Liver (tissue), 3 donors: ENCODE results near the gene TEX11.

Experiments used
- FOXA1 ChIP-seq: IDR thresholded peaks from 2 replicates; pipeline ENCODE4 v1.6.1; 2016; ENCODE audit warnings: antibody characterized with exemption
- HNF4A ChIP-seq, 2 donors: conservative IDR thresholded peaks; 2 replicates each; pipeline ENCODE4 v1.6.1; 2016; ENCODE audit warnings: antibody characterized with exemption in 2 of 2, mild to moderate bottlenecking in 2 of 2
- HNF4G ChIP-seq: IDR thresholded peaks from 2 replicates; pipeline ENCODE4 v1.6.1; 2016; ENCODE audit warnings: antibody characterized with exemption
- JUND ChIP-seq, 2 donors: IDR thresholded peaks; 2 replicates each; pipeline ENCODE4 v1.6.1; 2016; ENCODE audit warnings: antibody characterized with exemption in 2 of 2
- NR2F2 ChIP-seq: IDR thresholded peaks from 2 replicates; pipeline ENCODE4 v1.6.1; 2016; ENCODE audit warnings: antibody characterized with exemption
- RAD21 ChIP-seq, 2 donors: IDR thresholded peaks; 2 replicates each; pipeline ENCODE4 v1.6.1; 2016; ENCODE audit warnings: antibody characterized with exemption in 2 of 2, mild to moderate bottlenecking in 2 of 2
- RXRA ChIP-seq, 2 donors: IDR thresholded peaks; 2 replicates each; pipeline ENCODE4 v1.6.1; 2017 to 2018; ENCODE audit warnings: antibody characterized with exemption in 2 of 2, mild to moderate bottlenecking in 1 of 2
- SP1 ChIP-seq: IDR thresholded peaks from 2 replicates; pipeline ENCODE4 v1.6.1; 2018; ENCODE audit warnings: antibody characterized with exemption, mild to moderate bottlenecking
- TAF1 ChIP-seq: conservative IDR thresholded peaks from 2 replicates; pipeline ENCODE4 v1.6.1; 2016; ENCODE audit warnings: antibody characterized with exemption, mild to moderate bottlenecking
- YY1 ChIP-seq: IDR thresholded peaks from 2 replicates; pipeline ENCODE4 v1.6.1; 2016; ENCODE audit warnings: antibody characterized with exemption, mild to moderate bottlenecking
- TF ChIP-seq, protein P1 (sequence below): fragments of 150-350 bp; IDR thresholded peaks from 2 replicates; pipeline ENCODE4 v1.5.1; 2017; ENCODE audit warnings: improper control_type of control experiment, low read depth, low read length; ENCODE audit not compliant: missing input control
- TF ChIP-seq, protein P2 (sequence below): IDR thresholded peaks from 2 replicates; pipeline ENCODE4 v1.6.1; 2016; ENCODE audit warnings: antibody characterized with exemption, mild to moderate bottlenecking
- TF ChIP-seq, protein P3 (sequence below): IDR thresholded peaks from 2 replicates; pipeline ENCODE4 v1.6.1; 2016; ENCODE audit warnings: antibody characterized with exemption
- TF ChIP-seq, protein P4 (sequence below): IDR thresholded peaks from 2 replicates; pipeline ENCODE4 v1.6.1; 2016; ENCODE audit warnings: antibody characterized with exemption
- donor health status: healthy.
- donor health status: healthy.

DNA sequence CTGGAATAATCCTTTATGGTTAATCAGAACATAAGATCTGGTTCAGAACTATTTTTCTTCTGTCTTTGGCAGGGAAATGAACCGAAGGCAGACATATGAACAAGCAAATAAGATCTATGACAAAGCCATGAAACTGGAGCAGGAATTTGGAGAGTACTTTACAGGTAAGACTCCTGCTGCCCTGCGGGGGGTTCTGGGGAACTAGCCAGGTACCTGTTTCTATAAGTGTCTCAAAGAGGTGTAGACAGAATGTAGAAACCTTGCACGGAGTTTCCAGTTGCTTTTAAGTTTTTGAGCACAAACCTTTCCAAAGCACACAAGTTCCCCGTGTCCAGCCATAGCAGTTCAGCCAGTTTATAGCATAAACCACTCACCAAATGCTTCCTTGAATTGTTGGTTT, 407.7 kb downstream of the TEX11 start:
- TF ChIP-seq, protein P1, sequence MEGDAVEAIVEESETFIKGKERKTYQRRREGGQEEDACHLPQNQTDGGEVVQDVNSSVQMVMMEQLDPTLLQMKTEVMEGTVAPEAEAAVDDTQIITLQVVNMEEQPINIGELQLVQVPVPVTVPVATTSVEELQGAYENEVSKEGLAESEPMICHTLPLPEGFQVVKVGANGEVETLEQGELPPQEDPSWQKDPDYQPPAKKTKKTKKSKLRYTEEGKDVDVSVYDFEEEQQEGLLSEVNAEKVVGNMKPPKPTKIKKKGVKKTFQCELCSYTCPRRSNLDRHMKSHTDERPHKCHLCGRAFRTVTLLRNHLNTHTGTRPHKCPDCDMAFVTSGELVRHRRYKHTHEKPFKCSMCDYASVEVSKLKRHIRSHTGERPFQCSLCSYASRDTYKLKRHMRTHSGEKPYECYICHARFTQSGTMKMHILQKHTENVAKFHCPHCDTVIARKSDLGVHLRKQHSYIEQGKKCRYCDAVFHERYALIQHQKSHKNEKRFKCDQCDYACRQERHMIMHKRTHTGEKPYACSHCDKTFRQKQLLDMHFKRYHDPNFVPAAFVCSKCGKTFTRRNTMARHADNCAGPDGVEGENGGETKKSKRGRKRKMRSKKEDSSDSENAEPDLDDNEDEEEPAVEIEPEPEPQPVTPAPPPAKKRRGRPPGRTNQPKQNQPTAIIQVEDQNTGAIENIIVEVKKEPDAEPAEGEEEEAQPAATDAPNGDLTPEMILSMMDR, result no peak
- no peak for TF ChIP-seq RAD21 (IDR thresholded peaks at IDR 0.05)
- TF ChIP-seq HNF4A (conservative IDR thresholded peaks at IDR 0.05), result no peak
- no peak for TF ChIP-seq RXRA (IDR thresholded peaks at IDR 0.05)
- TF ChIP-seq NR2F2, result no peak
- TF ChIP-seq JUND (IDR thresholded peaks at IDR 0.05), result no peak
- TF ChIP-seq, protein P2, sequence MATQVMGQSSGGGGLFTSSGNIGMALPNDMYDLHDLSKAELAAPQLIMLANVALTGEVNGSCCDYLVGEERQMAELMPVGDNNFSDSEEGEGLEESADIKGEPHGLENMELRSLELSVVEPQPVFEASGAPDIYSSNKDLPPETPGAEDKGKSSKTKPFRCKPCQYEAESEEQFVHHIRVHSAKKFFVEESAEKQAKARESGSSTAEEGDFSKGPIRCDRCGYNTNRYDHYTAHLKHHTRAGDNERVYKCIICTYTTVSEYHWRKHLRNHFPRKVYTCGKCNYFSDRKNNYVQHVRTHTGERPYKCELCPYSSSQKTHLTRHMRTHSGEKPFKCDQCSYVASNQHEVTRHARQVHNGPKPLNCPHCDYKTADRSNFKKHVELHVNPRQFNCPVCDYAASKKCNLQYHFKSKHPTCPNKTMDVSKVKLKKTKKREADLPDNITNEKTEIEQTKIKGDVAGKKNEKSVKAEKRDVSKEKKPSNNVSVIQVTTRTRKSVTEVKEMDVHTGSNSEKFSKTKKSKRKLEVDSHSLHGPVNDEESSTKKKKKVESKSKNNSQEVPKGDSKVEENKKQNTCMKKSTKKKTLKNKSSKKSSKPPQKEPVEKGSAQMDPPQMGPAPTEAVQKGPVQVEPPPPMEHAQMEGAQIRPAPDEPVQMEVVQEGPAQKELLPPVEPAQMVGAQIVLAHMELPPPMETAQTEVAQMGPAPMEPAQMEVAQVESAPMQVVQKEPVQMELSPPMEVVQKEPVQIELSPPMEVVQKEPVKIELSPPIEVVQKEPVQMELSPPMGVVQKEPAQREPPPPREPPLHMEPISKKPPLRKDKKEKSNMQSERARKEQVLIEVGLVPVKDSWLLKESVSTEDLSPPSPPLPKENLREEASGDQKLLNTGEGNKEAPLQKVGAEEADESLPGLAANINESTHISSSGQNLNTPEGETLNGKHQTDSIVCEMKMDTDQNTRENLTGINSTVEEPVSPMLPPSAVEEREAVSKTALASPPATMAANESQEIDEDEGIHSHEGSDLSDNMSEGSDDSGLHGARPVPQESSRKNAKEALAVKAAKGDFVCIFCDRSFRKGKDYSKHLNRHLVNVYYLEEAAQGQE, result no peak
- TF ChIP-seq SP1, result no peak
- TF ChIP-seq HNF4G, result no peak
- TF ChIP-seq, protein P3, sequence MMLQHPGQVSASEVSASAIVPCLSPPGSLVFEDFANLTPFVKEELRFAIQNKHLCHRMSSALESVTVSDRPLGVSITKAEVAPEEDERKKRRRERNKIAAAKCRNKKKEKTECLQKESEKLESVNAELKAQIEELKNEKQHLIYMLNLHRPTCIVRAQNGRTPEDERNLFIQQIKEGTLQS, result no peak
- TF ChIP-seq, protein P4, sequence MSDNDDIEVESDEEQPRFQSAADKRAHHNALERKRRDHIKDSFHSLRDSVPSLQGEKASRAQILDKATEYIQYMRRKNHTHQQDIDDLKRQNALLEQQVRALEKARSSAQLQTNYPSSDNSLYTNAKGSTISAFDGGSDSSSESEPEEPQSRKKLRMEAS, result no peak
- TF ChIP-seq FOXA1, result no peak
- TF ChIP-seq TAF1, result no peak
- TF ChIP-seq YY1, result no peak
